ENCODE data around the gene CKLF.
"Not testable (repeated sequence)": the region's sequence is repeated elsewhere in the genome, so short reads cannot be mapped to it uniquely, and the experiment has no call there.

CKLF gene

GRCh38 chr16:66605177-66605978, 53.0 kb downstream of the CKLF start:
- TF ChIP-seq Cebpa-rat (IDR thresholded peaks at IDR 0.05) = no peak

GRCh38 chr16:66605979-66606751, 53.8 kb downstream of the CKLF start:
- H3K27ac ChIP-seq = peak overlapping the region; percentile 94
- H3K4me3 ChIP-seq = peak overlapping the region; percentile 94
- no peaks in the 10 kb centered on the region for H3K27me3 ChIP-seq
- peaks cover 8% of the 10 kb centered on the region for H3K9me3 ChIP-seq
- peaks cover 75% of the 10 kb centered on the region for H3K4me1 ChIP-seq
- H4K20me1 ChIP-seq = peaks cover 59% of the 10 kb centered on the region
- H3K36me3 ChIP-seq = peaks cover 31% of the 10 kb centered on the region
- peak overlapping the region; percentile 86 for H3K4me2 ChIP-seq
- peak overlapping the region; percentile 94 for H3K9ac ChIP-seq
- TF ChIP-seq Cebpa-rat (IDR thresholded peaks at IDR 0.05) = 0 out of 2 replicates have a peak, but pooled peaks have one; percentile 23

More at GRCh38 chr16:66605177-66605978, 53.0 kb downstream of the CKLF start:
- H4K20me1 ChIP-seq = peaks cover 51% of the 10 kb centered on the region
- H3K9me3 ChIP-seq = peaks cover 16% of the 10 kb centered on the region
- H3K36me3 ChIP-seq = peaks cover 24% of the 10 kb centered on the region
- no peaks in the 10 kb centered on the region for H3K27me3 ChIP-seq
- peak overlapping the region; percentile 94 for H3K27ac ChIP-seq
- peaks cover 76% of the 10 kb centered on the region for H3K4me1 ChIP-seq
- H3K9ac ChIP-seq = peak overlapping the region; percentile 94
- H3K4me2 ChIP-seq = peak overlapping the region; percentile 86
- H3K4me3 ChIP-seq = peak overlapping the region; percentile 94

GRCh38 chr16:66608241-66609138, 56.1 kb downstream of the CKLF start:
- H3K4me1 ChIP-seq = peaks cover 52% of the 10 kb centered on the region
- H4K20me1 ChIP-seq = peaks cover 82% of the 10 kb centered on the region
- no peak overlapping the region for H3K4me3 ChIP-seq
- H3K27me3 ChIP-seq = no peaks in the 10 kb centered on the region
- H3K36me3 ChIP-seq = peaks cover 50% of the 10 kb centered on the region
- H3K9ac ChIP-seq = no peak overlapping the region; the same call in 1 of the 2 replicates
- H3K4me2 ChIP-seq = peak overlapping the region; percentile 86
- TF ChIP-seq Cebpa-rat (IDR thresholded peaks at IDR 0.05) = no peak
- H3K27ac ChIP-seq = peak overlapping the region; percentile 46; the same call in 1 of the 2 replicates
- H3K9me3 ChIP-seq = no peaks in the 10 kb centered on the region

DNA sequence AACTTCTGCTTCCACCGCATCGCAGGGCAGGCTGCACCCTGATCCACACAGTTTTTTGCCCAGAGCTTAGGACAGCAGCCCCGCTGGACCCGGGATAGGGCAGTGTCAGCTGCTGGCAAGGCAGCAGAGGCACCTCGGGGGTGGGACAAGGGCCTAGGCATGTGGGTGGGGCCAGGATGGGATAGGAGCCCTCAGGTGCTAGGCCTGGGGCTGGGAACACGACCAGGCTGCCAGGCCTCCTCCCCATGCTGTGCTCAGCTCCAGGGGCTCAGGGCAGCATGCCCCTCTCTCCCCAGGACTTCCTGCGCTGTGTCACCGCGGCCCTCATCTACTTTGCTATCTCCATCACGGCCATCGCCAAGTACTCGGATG, 56.7 kb downstream of the CKLF start:
- peaks cover 84% of the 10 kb centered on the region for H4K20me1 ChIP-seq
- H3K4me3 ChIP-seq = no peak overlapping the region
- H3K9ac ChIP-seq = no peak overlapping the region; the same call in 1 of the 2 replicates
- H3K36me3 ChIP-seq = peaks cover 56% of the 10 kb centered on the region
- 0 out of 2 replicates have a peak overlapping the region, but pooled peaks have one; percentile 18 for H3K27ac ChIP-seq
- TF ChIP-seq Cebpa-rat (IDR thresholded peaks at IDR 0.05) = no peak
- H3K4me2 ChIP-seq = peak overlapping the region; percentile 86
- no peaks in the 10 kb centered on the region for H3K27me3 ChIP-seq
- peaks cover 47% of the 10 kb centered on the region for H3K4me1 ChIP-seq
- no peaks in the 10 kb centered on the region for H3K9me3 ChIP-seq

GRCh38 chr16:66610111-66610820, 57.9 kb downstream of the CKLF start:
- H3K4me1 ChIP-seq = peaks cover 47% of the 10 kb centered on the region
- no peak overlapping the region for H3K27ac ChIP-seq
- H3K4me3 ChIP-seq = no peak overlapping the region
- no peak for TF ChIP-seq Cebpa-rat (IDR thresholded peaks at IDR 0.05)
- H3K9ac ChIP-seq = no peak overlapping the region; the same call in 1 of the 2 replicates
- H4K20me1 ChIP-seq = peaks cover 93% of the 10 kb centered on the region
- peaks cover 66% of the 10 kb centered on the region for H3K36me3 ChIP-seq
- no peaks in the 10 kb centered on the region for H3K9me3 ChIP-seq
- H3K27me3 ChIP-seq = no peaks in the 10 kb centered on the region
- no peak overlapping the region for H3K4me2 ChIP-seq

- not testable (repeated sequence) for H3K27ac ChIP-seq, H3K9ac ChIP-seq, H3K4me3 ChIP-seq, H3K4me2 ChIP-seq, H3K9me3 ChIP-seq, H3K27me3 ChIP-seq
- peaks cover 33% of the 10 kb centered on the region for H3K4me1 ChIP-seq
- H3K36me3 ChIP-seq = peaks cover 70% of the 10 kb centered on the region
- H4K20me1 ChIP-seq = peaks cover 76% of the 10 kb centered on the region
Observed at GRCh38 chr16:66611911-66612310, 59.5 kb downstream of the CKLF start.

DNA sequence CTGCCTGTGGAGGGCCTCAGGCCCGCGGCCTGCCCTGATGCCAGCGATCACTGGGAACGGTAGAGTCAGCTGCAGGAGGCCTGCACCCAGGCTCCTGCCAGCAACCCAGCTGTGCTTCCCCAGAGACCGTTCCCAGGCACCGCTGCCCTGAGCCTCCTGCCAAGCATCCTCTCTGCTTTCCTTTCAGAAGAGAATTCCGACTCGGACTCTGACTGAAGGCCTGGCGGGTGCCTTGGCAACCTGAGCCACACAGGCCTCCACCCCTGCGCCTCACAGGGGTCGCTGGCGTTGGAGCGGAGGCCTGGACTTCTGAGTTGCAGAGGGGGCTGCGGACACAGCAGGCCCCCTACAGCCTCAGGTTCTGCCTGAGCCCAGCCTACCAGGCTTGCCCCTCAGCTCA, 60.0 kb downstream of the CKLF start:
- no peak overlapping the region for H3K9ac ChIP-seq
- H3K4me1 ChIP-seq = peaks cover 27% of the 10 kb centered on the region
- peaks cover 71% of the 10 kb centered on the region for H4K20me1 ChIP-seq
- TF ChIP-seq Cebpa-rat (IDR thresholded peaks at IDR 0.05) = no peak
- no peaks in the 10 kb centered on the region for H3K27me3 ChIP-seq
- H3K4me2 ChIP-seq = no peak overlapping the region
- H3K4me3 ChIP-seq = no peak overlapping the region
- no peak overlapping the region for H3K27ac ChIP-seq
- peaks cover 70% of the 10 kb centered on the region for H3K36me3 ChIP-seq
- H3K9me3 ChIP-seq = no peaks in the 10 kb centered on the region

DNA sequence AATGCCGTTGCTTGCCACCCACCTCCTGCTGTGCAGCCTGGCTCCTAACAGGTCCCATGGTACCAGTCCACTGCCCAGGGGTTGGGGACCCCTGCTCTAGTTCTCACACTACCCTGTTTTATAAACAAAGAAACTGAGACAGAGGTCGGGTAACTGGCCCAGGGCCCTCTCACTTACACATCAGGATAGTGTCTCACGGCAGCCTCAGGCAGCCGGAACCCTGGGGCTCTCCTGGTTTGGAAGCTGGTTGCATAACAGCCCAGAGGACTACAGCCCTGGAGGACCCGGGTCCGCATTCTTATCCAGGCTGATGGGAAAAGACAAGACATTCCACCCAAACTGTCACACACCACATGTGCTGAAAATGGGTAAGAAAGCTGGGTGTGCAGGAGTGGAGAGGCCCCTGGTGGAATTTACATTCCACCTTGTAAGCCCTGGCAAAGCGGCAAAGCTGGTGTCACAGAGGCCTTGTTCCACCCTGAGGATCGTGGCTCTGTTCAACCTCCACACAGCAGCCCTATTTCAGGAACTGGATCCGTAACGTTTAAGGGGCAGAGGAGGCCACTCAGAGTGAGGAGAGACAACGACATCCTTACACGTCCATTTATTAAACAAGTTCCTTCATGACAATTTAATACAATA, 61.9 kb downstream of the CKLF start:
- peaks cover 14% of the 10 kb centered on the region for H3K4me1 ChIP-seq
- H3K36me3 ChIP-seq = peaks cover 66% of the 10 kb centered on the region
- H3K4me3 ChIP-seq = no peak overlapping the region
- peaks cover 53% of the 10 kb centered on the region for H4K20me1 ChIP-seq
- H3K4me2 ChIP-seq = no peak overlapping the region
- H3K27ac ChIP-seq = no peak overlapping the region
- H3K9me3 ChIP-seq = no peaks in the 10 kb centered on the region
- no peaks in the 10 kb centered on the region for H3K27me3 ChIP-seq
- H3K9ac ChIP-seq = no peak overlapping the region
- TF ChIP-seq Cebpa-rat (IDR thresholded peaks at IDR 0.05) = no peak

Measured in BLaER1 (cell line).